NCI-H146 treated with DMSO at 0.1 percent for 48 hours (cell line): Measurements from ENCODE around the gene TEX29.

Experiments used
- DNase-seq: peaks from one replicate; lab custom pipeline; 2025; ENCODE audit not compliant: unreplicated experiment; lab: John Stamatoyannopoulos, UW

The TEX29 gene

GRCh38 chr13:111390522-111391270, 70.3 kb downstream of the TEX29 start:
- no peak for DNase-seq

GRCh38 chr13:111392486-111392885, 72.0 kb downstream of the TEX29 start:
- DNase-seq: no peak

GRCh38 chr13:111393221-111393790, 72.9 kb downstream of the TEX29 start:
- no peak for DNase-seq
